ENCODE results near the gene ANKRD60. TPM values are rescaled to one million over a fixed set of nuclear protein-coding genes. Genes with fewer than 3 reads are reported as not detected.

Gene ANKRD60
- polyA plus RNA-seq, 2 of the 4 experiments (the other 2 are of a cell fraction) = not detected

- TF ChIP-seq REST (IDR thresholded peaks at IDR 0.05) (no peak), EHF (CRISPR knock-in tag; IDR thresholded peaks at IDR 0.05) (no peak), ELK1 (IDR thresholded peaks at IDR 0.05; ENCODE audit: low read depth, low read length) (no peak), ZFP36 (IDR thresholded peaks at IDR 0.05; ENCODE audit: borderline replicate concordance, partially characterized antibody) (no peak), USF2 (IDR thresholded peaks at IDR 0.05) (no peak), GATA3 (IDR thresholded peaks at IDR 0.05; ENCODE audit: borderline replicate concordance) (no peak), EP300 (IDR thresholded peaks at IDR 0.05) (no peak), CBX2 (IDR thresholded peaks at IDR 0.05; ENCODE audit: borderline replicate concordance, low read depth) (no peak), POLR2A (IDR thresholded peaks at IDR 0.05; ENCODE audit: low read length) (no peak)
Measured at GRCh38 chr20:58264271-58264670, 35.8 kb upstream of the ANKRD60 start (continued).

- FAIRE-seq (no peak), ATAC-seq (no peak), DNase-seq (ENCODE audit: low read depth in 1 of 2, low spot score in 1 of 2) (no peak)
- Histone ChIP-seq H3K27ac (no peak overlapping the region), H3K4me1 (no peaks in the 10 kb centered on the region), H3K4me2 (no peak overlapping the region), H3K9me3 (no peaks in the 10 kb centered on the region), H3K4me3 (no peak overlapping the region)
- 90% methylated on average over 3 of the region's 3 CpGs for WGBS (ENCODE audit: missing lambda C conversion rate)
- CTCF ChIA-PET = interaction anchor here (1.1 to 2.7 kb wide), 2 partner anchors 16 to 25 kb away, joined by 3 to 10 read pairs; no protein-coding TSS in a partner anchor
- POLR2A ChIA-PET = no interaction called here
- TF ChIP-seq HOXB13 (CRISPR knock-in tag; IDR thresholded peaks at IDR 0.05; ENCODE audit: low read depth) (no peak), RNF2 (IDR thresholded peaks at IDR 0.05; ENCODE audit: borderline replicate concordance, low read depth) (no peak), ZC3H11A (IDR thresholded peaks at IDR 0.05) (no peak), HOXA7 (CRISPR knock-in tag; IDR thresholded peaks at IDR 0.05) (no peak), MAFK (IDR thresholded peaks at IDR 0.05; ENCODE audit: partially characterized antibody) (no peak), KDM1A (IDR thresholded peaks at IDR 0.05; ENCODE audit: low read depth) (no peak), HMGXB4 (CRISPR knock-in tag; IDR thresholded peaks at IDR 0.05; ENCODE audit: borderline replicate concordance) (no peak), REST (IDR thresholded peaks at IDR 0.05) (no peak), ATOH8 (CRISPR knock-in tag; IDR thresholded peaks at IDR 0.05; ENCODE audit: low read depth) (no peak), PHF8 (IDR thresholded peaks at IDR 0.05; ENCODE audit: borderline replicate concordance, low read depth) (no peak), HES2 (IDR thresholded peaks at IDR 0.05) (no peak), ZFP36 (IDR thresholded peaks at IDR 0.05; ENCODE audit: borderline replicate concordance, partially characterized antibody) (no peak), FOSB (CRISPR knock-in tag; IDR thresholded peaks at IDR 0.05) (no peak), ZSCAN20 (CRISPR knock-in tag; IDR thresholded peaks at IDR 0.05) (no peak), FOXS1 (CRISPR knock-in tag; IDR thresholded peaks at IDR 0.05) (no peak), HDAC2 (IDR thresholded peaks at IDR 0.05) (no peak), KDM5A (IDR thresholded peaks at IDR 0.05) (no peak)
Measured at GRCh38 chr20:58261660-58262059, 33.2 kb upstream of the ANKRD60 start.

Measured in A549 (cell line).